Tibial nerve (tissue), 4 donors: ENCODE measurements around the gene CLK3. TPM values are rescaled to one million over a fixed set of nuclear protein-coding genes. Genes with fewer than 3 reads are reported as not detected.

Experiments used
- DNase-seq, 2 donors: peaks; one replicate each; pipeline ENCODE4 v3.0.0-alpha.2; 2019; ENCODE audit warnings: low spot score in 2 of 2
- H3K27ac ChIP-seq, 4 donors: fragments of 200-600 bp; sonication (generic) in 3 of 4; one replicate each; pipeline ENCODE4 v1.5.1; 2017 to 2019; ENCODE audit warnings: mild to moderate bottlenecking in 1 of 4
- H3K27me3 ChIP-seq, 2 donors: fragments of 200-600 bp; sonication (generic) in 1 of 2; one replicate each; pipeline versions ENCODE4 v1.5.1 to v1.6.0; 2017 to 2019
- H3K36me3 ChIP-seq, 3 donors: fragments of 200-600 bp; sonication (generic); one replicate each; pipeline ENCODE4 v1.5.1; 2018 to 2019
- H3K4me1 ChIP-seq, 4 donors: fragments of 200-600 bp; sonication (generic) in 3 of 4; one replicate each; pipeline ENCODE4 v1.5.1; 2017 to 2019
- H3K4me3 ChIP-seq, 4 donors: fragments of 200-600 bp; sonication (generic) in 3 of 4; one replicate each; pipeline ENCODE4 v1.5.1; 2017 to 2019; ENCODE audit warnings: mild to moderate bottlenecking in 1 of 4, moderate library complexity in 1 of 4
- H3K9me3 ChIP-seq, 4 donors: fragments of 200-600 bp; sonication (generic) in 3 of 4; one replicate each; pipeline ENCODE4 v1.5.1; 2017 to 2019
- EP300 ChIP-seq, 2 donors: sonication (generic); formaldehyde crosslinking; IDR thresholded peaks; one replicate each; pipeline ENCODE4 v1.6.1; 2017; ENCODE audit warnings: antibody characterized with exemption in 2 of 2, mild to moderate bottlenecking in 1 of 2
- POLR2A ChIP-seq, 2 donors: fragments of 450-650 bp; IDR thresholded peaks; one replicate each; pipeline ENCODE4 v1.6.1; 2017; ENCODE audit warnings: antibody characterized with exemption in 2 of 2, mild to moderate bottlenecking in 2 of 2, moderate library complexity in 2 of 2
- WGBS, 2 donors: methylation state at CpG; one replicate each; pipeline ENCODE4 v1.1.5; 2018; 5-methylcytosine and 5-hydroxymethylcytosine counted together
- total RNA-seq, 4 donors: library from RNA; depleted of rRNA; stranded (reverse); fragments of >200 nt; gene quantifications; one replicate each; pipeline ENCODE4 v1.1.0, GENCODE V29; 2016
- TF ChIP-seq, protein P1 (sequence below), 5 experiments: fragments of 200-600 bp in 3 of 5; fragments of 450-650 bp in 2 of 5; sonication (generic) in 3 of 5; IDR thresholded peaks; one replicate each; pipeline ENCODE4 v1.5.1; 2016 to 2019; ENCODE audit warnings: antibody characterized with exemption in 5 of 5, mild to moderate bottlenecking in 3 of 5, moderate library complexity in 2 of 5

CLK3 gene
- total RNA-seq, 4 donors from 2014 or later, result 130 to 181 (median 138) TPM

DNA sequence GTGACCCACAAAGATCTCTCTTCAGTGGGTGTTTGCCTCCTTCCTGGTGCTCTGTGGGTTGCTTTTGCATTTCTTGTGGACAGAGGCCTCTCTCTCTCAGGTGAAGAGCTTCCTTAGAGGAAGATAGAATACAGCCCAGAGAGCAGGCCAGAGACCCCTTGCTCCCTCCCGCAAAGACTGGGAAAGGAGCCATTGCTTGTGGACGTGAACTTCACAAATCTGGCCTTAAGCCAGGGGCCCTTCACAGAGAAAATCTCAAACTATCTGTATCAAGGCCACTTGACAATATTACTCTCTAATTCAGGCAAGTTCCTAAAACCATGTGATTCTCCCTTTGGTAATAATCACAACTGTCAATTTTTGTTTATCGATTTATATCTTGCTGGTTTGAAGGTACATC lies 30.4 kb upstream of the CLK3 start:
- 35 to 38% methylated on average over 3 of the region's 3 CpGs for WGBS, 2 donors
- TF ChIP-seq, protein P1, sequence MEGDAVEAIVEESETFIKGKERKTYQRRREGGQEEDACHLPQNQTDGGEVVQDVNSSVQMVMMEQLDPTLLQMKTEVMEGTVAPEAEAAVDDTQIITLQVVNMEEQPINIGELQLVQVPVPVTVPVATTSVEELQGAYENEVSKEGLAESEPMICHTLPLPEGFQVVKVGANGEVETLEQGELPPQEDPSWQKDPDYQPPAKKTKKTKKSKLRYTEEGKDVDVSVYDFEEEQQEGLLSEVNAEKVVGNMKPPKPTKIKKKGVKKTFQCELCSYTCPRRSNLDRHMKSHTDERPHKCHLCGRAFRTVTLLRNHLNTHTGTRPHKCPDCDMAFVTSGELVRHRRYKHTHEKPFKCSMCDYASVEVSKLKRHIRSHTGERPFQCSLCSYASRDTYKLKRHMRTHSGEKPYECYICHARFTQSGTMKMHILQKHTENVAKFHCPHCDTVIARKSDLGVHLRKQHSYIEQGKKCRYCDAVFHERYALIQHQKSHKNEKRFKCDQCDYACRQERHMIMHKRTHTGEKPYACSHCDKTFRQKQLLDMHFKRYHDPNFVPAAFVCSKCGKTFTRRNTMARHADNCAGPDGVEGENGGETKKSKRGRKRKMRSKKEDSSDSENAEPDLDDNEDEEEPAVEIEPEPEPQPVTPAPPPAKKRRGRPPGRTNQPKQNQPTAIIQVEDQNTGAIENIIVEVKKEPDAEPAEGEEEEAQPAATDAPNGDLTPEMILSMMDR (IDR thresholded peaks at IDR 0.05), result no peak
- TF ChIP-seq POLR2A (IDR thresholded peaks at IDR 0.05) (no peak), EP300 (IDR thresholded peaks at IDR 0.05) (no peak)

DNA sequence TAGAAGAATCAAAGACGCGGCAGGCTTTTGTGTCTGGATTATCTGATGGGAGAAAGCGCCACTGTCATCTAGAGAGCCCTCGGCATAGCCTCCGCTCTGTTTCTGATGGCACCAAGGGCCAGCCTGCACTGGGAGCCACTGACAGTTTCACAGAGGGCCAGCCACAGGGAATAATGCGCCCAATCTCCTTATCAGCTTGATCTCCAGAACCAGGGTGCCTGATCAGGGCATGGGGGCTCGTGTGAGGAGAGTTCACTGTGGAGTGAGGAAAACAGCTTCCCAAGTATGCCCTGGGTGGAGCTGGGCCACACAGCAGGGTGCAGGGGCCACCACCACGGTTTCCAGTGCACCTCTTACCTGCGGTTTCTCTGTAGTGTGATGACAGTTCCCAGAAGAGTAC lies 29.8 kb upstream of the CLK3 start:
- WGBS, 2 donors, result 85 to 90% methylated on average over 8 to 9 of the region's 9 CpGs
- Histone ChIP-seq H3K27ac (no peak overlapping the region), H3K9me3 (no peaks in the 10 kb centered on the region), H3K4me3 (no peak overlapping the region), H3K4me1 (peaks cover 0 to 15% (median 0%) of the 10 kb centered on the region in 4 donors), H3K36me3 (peaks cover 0 to 28% (median 0%) of the 10 kb centered on the region in 3 donors), H3K27me3 (no peaks in the 10 kb centered on the region)
- TF ChIP-seq, protein P1 (IDR thresholded peaks at IDR 0.05), result no peak
- DNase-seq, result no peak

More for the DNA sequence above, 30.4 kb upstream of the CLK3 start:
- Histone ChIP-seq H3K4me1 (peaks cover 0 to 15% (median 0%) of the 10 kb centered on the region in 4 donors), H3K4me3 (no peak overlapping the region), H3K27me3 (no peaks in the 10 kb centered on the region), H3K9me3 (no peaks in the 10 kb centered on the region), H3K27ac (no peak overlapping the region), H3K36me3 (peaks cover 0 to 22% (median 0%) of the 10 kb centered on the region in 3 donors)
- no peak for DNase-seq

DNA sequence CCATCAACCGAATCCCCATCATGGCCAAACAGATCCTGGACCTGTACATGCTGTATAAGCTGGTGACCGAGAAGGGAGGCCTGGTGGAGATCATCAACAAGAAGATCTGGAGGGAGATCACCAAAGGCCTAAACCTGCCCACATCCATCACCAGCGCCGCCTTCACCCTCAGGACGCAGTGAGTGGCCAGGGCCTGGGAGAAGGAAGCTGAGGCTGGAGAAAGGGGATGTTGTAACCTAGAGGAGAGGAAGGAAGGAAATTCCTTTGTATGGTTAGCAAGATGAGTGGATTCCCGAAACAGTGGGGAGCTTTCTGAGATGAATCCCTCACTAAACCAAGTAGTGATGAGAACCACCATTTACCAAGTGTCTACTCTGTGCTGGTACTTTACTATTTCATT lies 25.8 kb upstream of the CLK3 start:
- peaks cover 0 to 64% (median 0%) of the 10 kb centered on the region in 3 donors for H3K36me3 ChIP-seq
- WGBS, 2 donors, result 90 to 95% methylated on average over 6 of the region's 6 CpGs
- no peak for TF ChIP-seq POLR2A (IDR thresholded peaks at IDR 0.05)
- TF ChIP-seq, protein P1 (IDR thresholded peaks at IDR 0.05), result no peak
- no peak for TF ChIP-seq EP300 (IDR thresholded peaks at IDR 0.05)
- H3K4me3 ChIP-seq, result no peak overlapping the region
- peaks cover 0 to 15% (median 0%) of the 10 kb centered on the region in 4 donors for H3K4me1 ChIP-seq
- H3K9me3 ChIP-seq, result no peaks in the 10 kb centered on the region
- no peak overlapping the region for H3K27ac ChIP-seq
- no peaks in the 10 kb centered on the region for H3K27me3 ChIP-seq
- DNase-seq, result no peak

DNA sequence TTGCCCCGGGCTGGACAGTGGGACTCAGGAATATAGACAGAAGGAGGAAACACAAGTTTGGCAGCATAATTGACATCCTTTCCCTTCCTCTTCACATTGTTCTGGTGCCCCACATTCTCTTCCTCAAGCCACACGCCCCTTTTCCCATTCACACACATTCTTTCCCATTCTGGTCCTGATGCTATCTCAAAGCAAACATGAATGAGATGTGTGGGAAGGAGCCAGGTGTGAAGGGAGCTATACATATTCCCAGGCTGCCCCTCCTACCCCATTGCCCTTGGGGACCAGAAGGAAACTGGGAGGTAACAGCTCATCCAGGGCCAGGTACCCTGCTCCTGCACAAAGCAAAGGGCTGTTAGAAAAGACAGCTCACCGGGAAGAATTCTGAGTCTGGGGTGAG lies 23.4 kb upstream of the CLK3 start:
- no peaks in the 10 kb centered on the region for H3K27me3 ChIP-seq
- no peak for DNase-seq
- H3K4me1 ChIP-seq, result peaks cover 0 to 15% (median 0%) of the 10 kb centered on the region in 4 donors
- TF ChIP-seq POLR2A (IDR thresholded peaks at IDR 0.05), result no peak
- TF ChIP-seq, protein P1 (IDR thresholded peaks at IDR 0.05), result no peak
- TF ChIP-seq EP300 (IDR thresholded peaks at IDR 0.05), result no peak
- WGBS, 2 donors, result 85 to 87% methylated on average over 3 of the region's 3 CpGs
- H3K9me3 ChIP-seq, result no peaks in the 10 kb centered on the region
- no peak overlapping the region for H3K27ac ChIP-seq
- no peak overlapping the region for H3K4me3 ChIP-seq
- peaks cover 0 to 61% (median 0%) of the 10 kb centered on the region in 3 donors for H3K36me3 ChIP-seq

DNA sequence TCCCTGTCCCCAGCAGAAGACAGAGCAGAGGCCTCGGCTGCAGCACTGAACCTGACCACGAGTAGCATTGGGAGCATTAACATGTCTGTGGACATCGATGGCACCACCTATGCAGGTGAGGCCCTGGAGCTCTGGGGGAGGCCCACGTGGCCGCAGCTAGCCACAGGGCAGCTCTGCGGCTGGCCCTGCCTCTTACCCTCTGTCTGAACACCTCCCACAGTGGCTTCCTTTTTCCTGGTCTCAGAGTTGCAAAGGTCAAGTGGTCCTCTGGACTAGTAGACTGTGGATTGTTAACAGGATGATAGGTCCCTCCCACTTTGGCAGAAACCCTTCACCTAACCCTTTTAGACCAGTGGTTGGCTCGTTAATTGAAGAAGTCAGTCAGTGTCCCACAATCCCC lies 22.5 kb upstream of the CLK3 start:
- Histone ChIP-seq H3K4me3 (no peak overlapping the region), H3K4me1 (peaks cover 0 to 19% (median 2%) of the 10 kb centered on the region in 4 donors), H3K36me3 (peaks cover 0 to 61% (median 0%) of the 10 kb centered on the region in 3 donors), H3K27me3 (no peaks in the 10 kb centered on the region), H3K27ac (no peak overlapping the region), H3K9me3 (no peaks in the 10 kb centered on the region)
- 76 to 89% methylated on average over 4 to 7 of the region's 7 CpGs for WGBS, 2 donors
- DNase-seq, result no peak
- TF ChIP-seq, protein P1 (IDR thresholded peaks at IDR 0.05), result no peak
- TF ChIP-seq EP300 (IDR thresholded peaks at IDR 0.05), result no peak
